PC-3 (cell line): ENCODE measurements around the gene TGFBR3. TPM values are rescaled to one million over a fixed set of nuclear protein-coding genes. Genes with fewer than 3 reads are reported as not detected.

Source experiments
- ATAC-seq: fragments of 200-7000 bp; cut with Tn5 transposase; 2 replicates; pipeline ENCODE4 v1.9.1; 2020; ENCODE audit warnings: mild to moderate bottlenecking, moderate library complexity
- BruUV-seq: library from RNA; stranded (reverse); fragments of 400-500 nt; replicated peaks from 2 replicates; lab custom pipeline; 2021; lab: Mats Ljungman, UMichigan
- CTCF ChIA-PET: fragments of 300-600 bp; sonication (Branson Sonifier 250); formaldehyde crosslinking; loops from one replicate; lab custom pipeline; 2022; ENCODE audit warnings: antibody characterized with exemption; lab: Charles Lee
- POLR2A ChIA-PET: fragments of 300-600 bp; sonication (Branson Sonifier 250); formaldehyde crosslinking; loops from one replicate; lab custom pipeline; 2022; ENCODE audit warnings: antibody characterized with exemption; ENCODE audit not compliant: unreplicated experiment; lab: Charles Lee
- DNase-seq: peaks from one replicate; pipeline ENCODE4 v3.0.0-alpha.2; 2015
- H2AFZ ChIP-seq: fragments of 300-600 bp; sonication (generic); 2 replicates; pipeline ENCODE4 v1.6.0; 2016; ENCODE audit warnings: antibody characterized with exemption, low read length
- H3F3A ChIP-seq: fragments of 300-600 bp; sonication (generic); one replicate; pipeline ENCODE4 v1.6.0; 2017; ENCODE audit warnings: antibody characterized with exemption, low read length, control low read depth, mild to moderate bottlenecking; ENCODE audit not compliant: unreplicated experiment
- H3K27ac ChIP-seq: fragments of 300-600 bp; sonication (generic); 2 replicates; pipeline ENCODE4 v1.5.1; 2016; ENCODE audit warnings: mild to moderate bottlenecking, low read length
- H3K27me3 ChIP-seq: fragments of 300-600 bp; sonication (generic); 2 replicates; pipeline ENCODE4 v1.6.1; 2016; ENCODE audit warnings: low read length, mixed read lengths
- H3K36me3 ChIP-seq: fragments of 300-600 bp; sonication (generic); 2 replicates; pipeline ENCODE4 v1.6.1; 2016; ENCODE audit warnings: low read depth, mixed run types, low read length, mixed read lengths
- H3K4me1 ChIP-seq: fragments of 300-600 bp; sonication (generic); 2 replicates; pipeline ENCODE4 v1.5.1; 2016; ENCODE audit warnings: low read length; ENCODE audit not compliant: insufficient read depth
- H3K4me2 ChIP-seq: fragments of 300-600 bp; sonication (generic); 2 replicates; pipeline ENCODE4 v1.6.0; 2016; ENCODE audit warnings: low read length
- H3K4me3 ChIP-seq: fragments of 300-600 bp; sonication (generic); 2 replicates; pipeline ENCODE4 v1.5.1; 2016; ENCODE audit warnings: mild to moderate bottlenecking, low read length, mixed read lengths
- H3K79me2 ChIP-seq: fragments of 300-600 bp; sonication (generic); 2 replicates; pipeline ENCODE4 v1.6.1; 2017; ENCODE audit warnings: low read length, mixed read lengths
- H3K9ac ChIP-seq: fragments of 300-600 bp; sonication (generic); 2 replicates; pipeline ENCODE4 v1.6.0; 2016; ENCODE audit warnings: mild to moderate bottlenecking, low read length
- H3K9me2 ChIP-seq: fragments of 300-600 bp; sonication (generic); replicated peaks from 2 replicates; pipeline ENCODE4 v1.6.1; 2016; ENCODE audit warnings: mixed run types, low read length, mixed read lengths
- H3K9me3 ChIP-seq: fragments of 300-600 bp; sonication (generic); 2 replicates; pipeline ENCODE4 v1.6.1; 2016; ENCODE audit warnings: low read length, mixed read lengths
- H4K20me1 ChIP-seq: fragments of 300-600 bp; sonication (generic); 2 replicates; pipeline ENCODE4 v1.6.1; 2016; ENCODE audit warnings: low read length, mixed read lengths
- CTCF ChIP-seq: fragments of 300-600 bp; sonication (generic); conservative IDR thresholded peaks from 2 replicates; pipeline ENCODE4 v1.5.1; 2017; ENCODE audit warnings: antibody characterized with exemption, low read depth, mild to moderate bottlenecking, low read length
- EZH2 ChIP-seq: fragments of 300-600 bp; sonication (generic); IDR thresholded peaks from one replicate; pipeline ENCODE4 v1.6.1; 2017; ENCODE audit warnings: antibody characterized with exemption, mild to moderate bottlenecking, low read length; ENCODE audit not compliant: unreplicated experiment
- EZH2phosphoT487 ChIP-seq: fragments of 300-600 bp; sonication (generic); IDR thresholded peaks from 2 replicates; pipeline ENCODE4 v1.6.1; 2018; ENCODE audit warnings: mild to moderate bottlenecking, antibody characterized with exemption, low read length, borderline replicate concordance
- intact Hi-C: fragments of 100-400 bp; cut with micrococcal nuclease; formaldehyde crosslinking; loops from 2 replicates; pipeline ENCODE4 v1.9.0; 2023
- total RNA-seq: library from RNA; depleted of rRNA; stranded (reverse); fragments of >200 nt; gene quantifications from 2 replicates; pipeline ENCODE4 v1.2.3, GENCODE V29; 2014

The TGFBR3 gene
- total RNA-seq, 1 experiment from 2014 or later = 2.8 TPM

DNA sequence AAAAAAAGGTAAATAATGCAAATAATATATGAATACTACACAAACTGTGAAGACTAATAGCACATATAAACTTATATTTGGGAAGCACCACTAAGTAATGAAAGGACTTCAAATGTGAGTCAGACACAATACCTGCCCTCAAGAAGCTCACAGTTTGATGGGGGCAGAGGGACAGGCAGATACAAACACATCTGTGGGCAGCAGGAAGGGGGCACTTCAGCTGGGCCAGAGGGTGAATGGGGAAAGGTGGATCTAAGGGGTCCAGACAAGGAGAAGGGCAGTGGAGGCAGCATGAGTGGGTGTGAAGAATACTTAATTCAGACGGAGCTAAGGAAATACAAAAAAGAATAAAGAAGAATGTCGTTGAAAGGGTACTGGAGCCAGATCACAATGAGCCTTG, 114.2 kb downstream of the TGFBR3 start:
- CTCF ChIA-PET = no interaction called here
- POLR2A ChIA-PET = no interaction called here
- Histone ChIP-seq H3F3A (no peaks in the 10 kb centered on the region), H3K4me1 (peaks cover 16% of the 10 kb centered on the region), H3K27ac (no peak overlapping the region), H3K79me2 (no peaks in the 10 kb centered on the region), H3K4me3 (no peak overlapping the region), H3K9me2 (no peaks in the 10 kb centered on the region), H3K9ac (no peak overlapping the region), H4K20me1 (no peaks in the 10 kb centered on the region), H3K36me3 (no peaks in the 10 kb centered on the region), H2AFZ (no peak overlapping the region), H3K4me2 (no peak overlapping the region), H3K9me3 (no peaks in the 10 kb centered on the region), H3K27me3 (no peaks in the 10 kb centered on the region)
- TF ChIP-seq EZH2phosphoT487 (no peak), CTCF (no peak), EZH2 (no peak)
- ATAC-seq = no peak
- no TSS peak for BruUV-seq
- no peak for DNase-seq
- intact Hi-C loops = no loop called here

DNA sequence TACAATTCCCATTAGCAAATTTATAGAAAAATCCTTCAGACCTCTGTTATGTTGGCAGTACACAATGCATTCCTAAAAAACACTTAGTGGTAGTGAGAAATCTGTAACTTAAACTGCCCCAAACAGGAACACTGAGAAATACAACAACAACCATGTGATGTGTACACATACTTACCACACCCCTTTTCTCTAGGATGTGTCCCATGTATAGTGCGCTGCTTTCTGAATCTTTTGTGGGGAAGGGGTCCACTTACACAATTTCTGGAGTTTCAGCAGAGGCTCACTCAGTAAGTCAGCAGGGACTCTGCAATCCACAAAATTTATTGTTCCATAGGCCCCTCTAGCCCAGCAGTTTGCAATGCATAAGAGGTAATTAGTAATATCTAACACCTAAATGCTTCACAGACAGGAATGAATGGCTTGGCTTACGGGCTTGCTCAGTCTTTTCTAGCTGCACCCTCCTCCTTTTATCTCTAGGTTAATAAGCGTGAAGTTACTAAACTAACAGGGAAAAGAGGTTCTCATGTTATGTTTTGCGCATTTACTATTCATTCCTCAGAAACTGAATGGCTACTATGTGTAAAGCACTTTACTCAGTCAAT, 115.2 kb downstream of the TGFBR3 start:
- no peak for ATAC-seq

More for the DNA sequence above, 115.2 kb downstream of the TGFBR3 start:
- H4K20me1 ChIP-seq = no peaks in the 10 kb centered on the region
- BruUV-seq = no TSS peak
- no peaks in the 10 kb centered on the region for H3K9me2 ChIP-seq
- H3K27ac ChIP-seq = no peak overlapping the region
- POLR2A ChIA-PET = no interaction called here
- TF ChIP-seq EZH2 (no peak), EZH2phosphoT487 (no peak), CTCF (no peak)
- no peaks in the 10 kb centered on the region for H3K9me3 ChIP-seq
- intact Hi-C loops = no loop called here
- no peaks in the 10 kb centered on the region for H3K79me2 ChIP-seq
- no peaks in the 10 kb centered on the region for H3F3A ChIP-seq
- no peaks in the 10 kb centered on the region for H3K27me3 ChIP-seq
- no peak overlapping the region for H3K4me2 ChIP-seq
- H3K36me3 ChIP-seq = no peaks in the 10 kb centered on the region
- H3K4me1 ChIP-seq = peaks cover 16% of the 10 kb centered on the region
- DNase-seq = no peak
- CTCF ChIA-PET = no interaction called here
- no peak overlapping the region for H3K9ac ChIP-seq
- H3K4me3 ChIP-seq = no peak overlapping the region
- no peak overlapping the region for H2AFZ ChIP-seq
